ENCODE data around the gene AIF1.

The AIF1 gene

DNA sequence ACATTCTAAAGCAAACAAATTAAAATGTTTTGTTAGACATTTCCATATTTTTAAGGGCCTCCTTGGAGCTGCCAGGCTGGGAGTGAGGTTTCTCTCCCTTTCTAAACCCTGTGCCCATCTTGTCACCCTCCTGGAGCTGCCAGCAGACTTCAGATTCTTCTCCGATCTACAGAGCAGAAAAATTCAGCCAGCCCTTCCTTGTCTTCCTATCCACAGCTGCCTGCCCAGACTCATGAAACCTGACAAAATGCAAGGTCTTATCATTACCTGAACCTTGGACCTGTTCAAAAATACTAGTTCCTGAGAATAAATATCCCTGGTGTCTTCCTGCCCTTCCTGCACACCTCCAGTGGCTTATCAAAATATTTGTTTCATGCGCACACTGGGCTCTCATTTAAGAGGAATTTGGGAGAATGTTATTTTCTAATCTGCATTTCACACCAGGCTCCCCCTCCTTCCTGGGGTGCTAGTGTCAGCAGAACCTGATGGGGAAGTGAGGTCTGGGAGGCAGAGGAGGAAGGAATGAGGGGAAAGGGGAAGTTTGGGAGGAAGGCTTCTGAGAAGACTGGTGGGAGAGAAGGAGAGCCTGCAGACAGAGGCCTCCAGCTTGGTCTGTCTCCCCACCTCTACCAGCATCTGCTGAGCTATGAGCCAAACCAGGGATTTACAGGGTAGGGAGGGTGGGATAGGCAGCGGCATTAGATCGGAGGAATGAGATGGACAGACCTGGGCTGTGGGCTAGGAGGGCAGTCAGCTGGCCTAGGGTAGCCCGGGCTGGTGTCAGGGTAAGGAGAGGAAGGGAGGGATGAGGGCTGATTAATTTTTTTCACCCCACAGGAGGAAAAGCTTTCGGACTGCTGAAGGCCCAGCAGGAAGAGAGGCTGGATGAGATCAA is at the start of gene AIF1:
Gene AIF1, plus strand, starts transcription at position 551 of the 895 bp plus-strand sequence. Its CDS starts 96 bp downstream, at position 647.
- DNase-seq, result no peak

DNA sequence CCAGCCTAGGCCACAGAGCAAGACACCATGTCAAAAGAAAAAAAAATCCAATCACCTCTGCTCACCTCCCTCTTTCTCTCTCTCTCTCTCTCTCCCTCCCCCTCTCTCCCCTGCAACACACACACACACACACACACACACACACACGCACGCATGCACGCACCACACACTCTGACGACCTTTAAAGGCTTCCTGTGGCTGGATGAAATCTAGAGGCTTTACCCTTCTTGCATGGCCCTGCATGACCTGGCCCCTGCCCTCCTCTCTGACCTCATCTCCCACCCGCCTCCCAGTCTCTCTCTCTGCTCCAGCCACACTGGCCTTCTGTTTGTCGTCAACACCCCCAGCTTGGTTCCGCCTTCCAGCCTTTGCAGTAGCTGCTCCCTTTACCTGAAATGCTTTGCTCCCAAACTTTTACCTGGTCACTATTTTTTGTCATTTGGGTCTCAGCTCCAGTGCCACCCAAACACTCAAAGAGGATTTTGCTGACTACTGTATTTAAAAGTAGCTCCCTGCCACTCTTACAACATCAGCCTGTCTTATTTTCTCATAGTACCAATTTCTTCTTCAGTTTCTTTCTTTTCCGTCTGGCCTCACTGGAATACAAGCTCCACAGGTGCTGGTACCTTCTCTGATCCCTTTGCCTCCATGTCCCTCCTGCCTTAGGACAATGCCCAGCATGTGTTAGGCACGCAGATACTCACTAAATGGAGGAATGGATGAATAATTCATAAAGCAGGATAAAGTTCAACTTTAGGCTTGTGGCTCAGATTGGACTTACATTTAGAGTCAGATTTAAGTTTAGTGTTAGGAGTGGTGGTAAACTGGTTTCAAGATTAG is 47.3 kb upstream of the AIF1 start:
- DNase-seq, result peak; percentile 55

DNA sequence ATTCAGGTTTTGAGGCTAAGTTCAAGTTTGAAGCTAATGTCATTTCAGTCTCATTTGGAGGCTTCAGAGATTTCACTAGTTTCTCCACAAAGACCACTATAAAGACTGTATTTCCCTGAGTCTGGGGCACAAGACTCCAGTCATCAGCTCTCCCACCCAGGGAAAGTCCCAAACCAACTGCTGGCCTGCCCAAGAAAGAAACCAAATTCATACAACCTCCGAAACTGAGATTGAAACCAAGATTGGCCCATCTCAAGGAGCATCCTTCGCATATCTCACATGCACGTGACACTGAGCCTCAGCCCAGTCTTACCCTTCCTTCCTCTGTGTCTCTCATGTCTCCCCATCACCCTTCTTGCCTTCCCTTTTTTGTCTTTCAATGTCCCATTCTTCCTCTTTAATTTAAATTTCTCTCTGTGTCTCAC is 46.5 kb upstream of the AIF1 start:
- peak; percentile 89 for DNase-seq

DNA sequence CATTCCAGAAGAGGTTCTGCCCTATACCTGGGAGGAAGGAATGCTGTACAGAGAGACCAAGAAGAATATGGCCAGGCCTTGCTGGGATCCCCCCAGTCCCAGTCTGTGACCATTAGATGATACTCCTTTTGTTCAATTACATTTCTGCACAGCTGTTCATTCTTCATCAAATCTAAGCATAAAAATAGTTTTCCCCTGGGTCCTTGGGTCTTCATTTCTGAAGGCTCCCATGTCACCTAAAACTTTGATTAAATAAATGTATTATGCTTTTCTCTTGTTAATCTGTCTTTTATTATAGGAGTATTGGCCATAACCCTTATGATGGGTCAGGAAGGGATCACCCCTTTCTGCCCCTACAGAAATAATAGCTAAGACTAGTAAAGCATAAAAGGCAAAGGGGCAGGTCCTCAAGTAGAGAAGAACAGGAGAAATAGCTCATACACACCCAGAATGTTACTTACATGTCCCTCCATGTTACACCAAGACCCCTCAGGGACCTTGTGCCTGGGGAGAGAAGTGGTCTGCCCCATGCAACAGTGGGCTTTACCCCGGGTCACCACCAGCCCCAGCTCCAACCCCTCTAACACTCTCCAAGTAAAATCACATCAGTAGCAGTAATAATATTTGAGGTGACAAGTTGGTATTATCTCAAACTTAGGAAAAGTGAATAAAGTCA is 45.0 kb upstream of the AIF1 start:
- DNase-seq, result no peak

DNA sequence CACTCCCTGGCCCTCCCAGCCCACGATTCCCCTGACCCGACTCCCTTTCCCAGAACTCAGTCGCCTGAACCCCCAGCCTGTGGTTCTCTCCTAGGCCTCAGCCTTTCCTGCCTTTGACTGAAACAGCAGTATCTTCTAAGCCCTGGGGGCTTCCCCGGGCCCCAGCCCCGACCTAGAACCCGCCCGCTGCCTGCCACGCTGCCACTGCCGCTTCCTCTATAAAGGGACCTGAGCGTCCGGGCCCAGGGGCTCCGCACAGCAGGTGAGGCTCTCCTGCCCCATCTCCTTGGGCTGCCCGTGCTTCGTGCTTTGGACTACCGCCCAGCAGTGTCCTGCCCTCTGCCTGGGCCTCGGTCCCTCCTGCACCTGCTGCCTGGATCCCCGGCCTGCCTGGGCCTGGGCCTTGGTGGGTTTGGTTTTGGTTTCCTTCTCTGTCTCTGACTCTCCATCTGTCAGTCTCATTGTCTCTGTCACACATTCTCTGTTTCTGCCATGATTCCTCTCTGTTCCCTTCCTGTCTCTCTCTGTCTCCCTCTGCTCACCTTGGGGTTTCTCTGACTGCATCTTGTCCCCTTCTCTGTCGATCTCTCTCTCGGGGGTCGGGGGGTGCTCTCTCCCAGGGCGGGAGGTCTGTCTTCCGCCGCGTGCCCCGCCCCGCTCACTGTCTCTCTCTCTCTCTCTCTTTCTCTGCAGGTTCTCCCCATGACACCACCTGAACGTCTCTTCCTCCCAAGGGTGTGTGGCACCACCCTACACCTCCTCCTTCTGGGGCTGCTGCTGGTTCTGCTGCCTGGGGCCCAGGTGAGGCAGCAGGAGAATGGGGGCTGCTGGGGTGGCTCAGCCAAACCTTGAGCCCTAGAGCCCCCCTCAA is 42.8 kb upstream of the AIF1 start, which contains the start of gene LTA:
Gene LTA, plus strand, starts transcription at position 249 of the 871 bp plus-strand sequence. Its CDS starts 454 bp downstream, at position 703.
- DNase-seq, result peak; percentile 83

DNA sequence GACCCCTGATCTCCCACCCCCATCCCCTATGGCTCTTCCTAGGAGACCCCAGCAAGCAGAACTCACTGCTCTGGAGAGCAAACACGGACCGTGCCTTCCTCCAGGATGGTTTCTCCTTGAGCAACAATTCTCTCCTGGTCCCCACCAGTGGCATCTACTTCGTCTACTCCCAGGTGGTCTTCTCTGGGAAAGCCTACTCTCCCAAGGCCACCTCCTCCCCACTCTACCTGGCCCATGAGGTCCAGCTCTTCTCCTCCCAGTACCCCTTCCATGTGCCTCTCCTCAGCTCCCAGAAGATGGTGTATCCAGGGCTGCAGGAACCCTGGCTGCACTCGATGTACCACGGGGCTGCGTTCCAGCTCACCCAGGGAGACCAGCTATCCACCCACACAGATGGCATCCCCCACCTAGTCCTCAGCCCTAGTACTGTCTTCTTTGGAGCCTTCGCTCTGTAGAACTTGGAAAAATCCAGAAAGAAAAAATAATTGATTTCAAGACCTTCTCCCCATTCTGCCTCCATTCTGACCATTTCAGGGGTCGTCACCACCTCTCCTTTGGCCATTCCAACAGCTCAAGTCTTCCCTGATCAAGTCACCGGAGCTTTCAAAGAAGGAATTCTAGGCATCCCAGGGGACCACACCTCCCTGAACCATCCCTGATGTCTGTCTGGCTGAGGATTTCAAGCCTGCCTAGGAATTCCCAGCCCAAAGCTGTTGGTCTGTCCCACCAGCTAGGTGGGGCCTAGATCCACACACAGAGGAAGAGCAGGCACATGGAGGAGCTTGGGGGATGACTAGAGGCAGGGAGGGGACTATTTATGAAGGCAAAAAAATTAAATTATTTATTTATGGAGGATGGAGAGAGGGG is 41.6 kb upstream of the AIF1 start:
- no peak for DNase-seq

DNA sequence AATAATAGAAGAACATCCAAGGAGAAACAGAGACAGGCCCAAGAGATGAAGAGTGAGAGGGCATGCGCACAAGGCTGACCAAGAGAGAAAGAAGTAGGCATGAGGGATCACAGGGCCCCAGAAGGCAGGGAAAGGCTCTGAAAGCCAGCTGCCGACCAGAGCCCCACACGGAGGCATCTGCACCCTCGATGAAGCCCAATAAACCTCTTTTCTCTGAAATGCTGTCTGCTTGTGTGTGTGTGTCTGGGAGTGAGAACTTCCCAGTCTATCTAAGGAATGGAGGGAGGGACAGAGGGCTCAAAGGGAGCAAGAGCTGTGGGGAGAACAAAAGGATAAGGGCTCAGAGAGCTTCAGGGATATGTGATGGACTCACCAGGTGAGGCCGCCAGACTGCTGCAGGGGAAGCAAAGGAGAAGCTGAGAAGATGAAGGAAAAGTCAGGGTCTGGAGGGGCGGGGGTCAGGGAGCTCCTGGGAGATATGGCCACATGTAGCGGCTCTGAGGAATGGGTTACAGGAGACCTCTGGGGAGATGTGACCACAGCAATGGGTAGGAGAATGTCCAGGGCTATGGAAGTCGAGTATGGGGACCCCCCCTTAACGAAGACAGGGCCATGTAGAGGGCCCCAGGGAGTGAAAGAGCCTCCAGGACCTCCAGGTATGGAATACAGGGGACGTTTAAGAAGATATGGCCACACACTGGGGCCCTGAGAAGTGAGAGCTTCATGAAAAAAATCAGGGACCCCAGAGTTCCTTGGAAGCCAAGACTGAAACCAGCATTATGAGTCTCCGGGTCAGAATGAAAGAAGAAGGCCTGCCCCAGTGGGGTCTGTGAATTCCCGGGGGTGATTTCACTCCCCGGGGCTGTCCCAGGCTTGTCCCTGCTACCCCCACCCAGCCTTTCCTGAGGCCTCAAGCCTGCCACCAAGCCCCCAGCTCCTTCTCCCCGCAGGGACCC is 40.6 kb upstream of the AIF1 start:
- DNase-seq, result no peak

DNA sequence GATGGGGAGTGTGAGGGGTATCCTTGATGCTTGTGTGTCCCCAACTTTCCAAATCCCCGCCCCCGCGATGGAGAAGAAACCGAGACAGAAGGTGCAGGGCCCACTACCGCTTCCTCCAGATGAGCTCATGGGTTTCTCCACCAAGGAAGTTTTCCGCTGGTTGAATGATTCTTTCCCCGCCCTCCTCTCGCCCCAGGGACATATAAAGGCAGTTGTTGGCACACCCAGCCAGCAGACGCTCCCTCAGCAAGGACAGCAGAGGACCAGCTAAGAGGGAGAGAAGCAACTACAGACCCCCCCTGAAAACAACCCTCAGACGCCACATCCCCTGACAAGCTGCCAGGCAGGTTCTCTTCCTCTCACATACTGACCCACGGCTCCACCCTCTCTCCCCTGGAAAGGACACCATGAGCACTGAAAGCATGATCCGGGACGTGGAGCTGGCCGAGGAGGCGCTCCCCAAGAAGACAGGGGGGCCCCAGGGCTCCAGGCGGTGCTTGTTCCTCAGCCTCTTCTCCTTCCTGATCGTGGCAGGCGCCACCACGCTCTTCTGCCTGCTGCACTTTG is 39.6 kb upstream of the AIF1 start, which contains the start of gene TNF:
Gene TNF, plus strand, starts transcription at position 231 of the 567 bp plus-strand sequence. Its CDS starts 177 bp downstream, at position 408.
- DNase-seq, result peak; percentile 94

DNA sequence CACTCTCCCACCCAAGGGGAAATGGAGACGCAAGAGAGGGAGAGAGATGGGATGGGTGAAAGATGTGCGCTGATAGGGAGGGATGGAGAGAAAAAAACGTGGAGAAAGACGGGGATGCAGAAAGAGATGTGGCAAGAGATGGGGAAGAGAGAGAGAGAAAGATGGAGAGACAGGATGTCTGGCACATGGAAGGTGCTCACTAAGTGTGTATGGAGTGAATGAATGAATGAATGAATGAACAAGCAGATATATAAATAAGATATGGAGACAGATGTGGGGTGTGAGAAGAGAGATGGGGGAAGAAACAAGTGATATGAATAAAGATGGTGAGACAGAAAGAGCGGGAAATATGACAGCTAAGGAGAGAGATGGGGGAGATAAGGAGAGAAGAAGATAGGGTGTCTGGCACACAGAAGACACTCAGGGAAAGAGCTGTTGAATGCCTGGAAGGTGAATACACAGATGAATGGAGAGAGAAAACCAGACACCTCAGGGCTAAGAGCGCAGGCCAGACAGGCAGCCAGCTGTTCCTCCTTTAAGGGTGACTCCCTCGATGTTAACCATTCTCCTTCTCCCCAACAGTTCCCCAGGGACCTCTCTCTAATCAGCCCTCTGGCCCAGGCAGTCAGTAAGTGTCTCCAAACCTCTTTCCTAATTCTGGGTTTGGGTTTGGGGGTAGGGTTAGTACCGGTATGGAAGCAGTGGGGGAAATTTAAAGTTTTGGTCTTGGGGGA is 38.9 kb upstream of the AIF1 start:
- peak; percentile 36 for DNase-seq

DNA sequence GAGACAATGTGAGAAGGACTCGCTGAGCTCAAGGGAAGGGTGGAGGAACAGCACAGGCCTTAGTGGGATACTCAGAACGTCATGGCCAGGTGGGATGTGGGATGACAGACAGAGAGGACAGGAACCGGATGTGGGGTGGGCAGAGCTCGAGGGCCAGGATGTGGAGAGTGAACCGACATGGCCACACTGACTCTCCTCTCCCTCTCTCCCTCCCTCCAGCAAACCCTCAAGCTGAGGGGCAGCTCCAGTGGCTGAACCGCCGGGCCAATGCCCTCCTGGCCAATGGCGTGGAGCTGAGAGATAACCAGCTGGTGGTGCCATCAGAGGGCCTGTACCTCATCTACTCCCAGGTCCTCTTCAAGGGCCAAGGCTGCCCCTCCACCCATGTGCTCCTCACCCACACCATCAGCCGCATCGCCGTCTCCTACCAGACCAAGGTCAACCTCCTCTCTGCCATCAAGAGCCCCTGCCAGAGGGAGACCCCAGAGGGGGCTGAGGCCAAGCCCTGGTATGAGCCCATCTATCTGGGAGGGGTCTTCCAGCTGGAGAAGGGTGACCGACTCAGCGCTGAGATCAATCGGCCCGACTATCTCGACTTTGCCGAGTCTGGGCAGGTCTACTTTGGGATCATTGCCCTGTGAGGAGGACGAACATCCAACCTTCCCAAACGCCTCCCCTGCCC is 38.0 kb upstream of the AIF1 start:
- peak; percentile 71 for DNase-seq

DNA sequence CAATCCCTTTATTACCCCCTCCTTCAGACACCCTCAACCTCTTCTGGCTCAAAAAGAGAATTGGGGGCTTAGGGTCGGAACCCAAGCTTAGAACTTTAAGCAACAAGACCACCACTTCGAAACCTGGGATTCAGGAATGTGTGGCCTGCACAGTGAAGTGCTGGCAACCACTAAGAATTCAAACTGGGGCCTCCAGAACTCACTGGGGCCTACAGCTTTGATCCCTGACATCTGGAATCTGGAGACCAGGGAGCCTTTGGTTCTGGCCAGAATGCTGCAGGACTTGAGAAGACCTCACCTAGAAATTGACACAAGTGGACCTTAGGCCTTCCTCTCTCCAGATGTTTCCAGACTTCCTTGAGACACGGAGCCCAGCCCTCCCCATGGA is 37.5 kb upstream of the AIF1 start:
- peak; percentile 18 for DNase-seq

DNA sequence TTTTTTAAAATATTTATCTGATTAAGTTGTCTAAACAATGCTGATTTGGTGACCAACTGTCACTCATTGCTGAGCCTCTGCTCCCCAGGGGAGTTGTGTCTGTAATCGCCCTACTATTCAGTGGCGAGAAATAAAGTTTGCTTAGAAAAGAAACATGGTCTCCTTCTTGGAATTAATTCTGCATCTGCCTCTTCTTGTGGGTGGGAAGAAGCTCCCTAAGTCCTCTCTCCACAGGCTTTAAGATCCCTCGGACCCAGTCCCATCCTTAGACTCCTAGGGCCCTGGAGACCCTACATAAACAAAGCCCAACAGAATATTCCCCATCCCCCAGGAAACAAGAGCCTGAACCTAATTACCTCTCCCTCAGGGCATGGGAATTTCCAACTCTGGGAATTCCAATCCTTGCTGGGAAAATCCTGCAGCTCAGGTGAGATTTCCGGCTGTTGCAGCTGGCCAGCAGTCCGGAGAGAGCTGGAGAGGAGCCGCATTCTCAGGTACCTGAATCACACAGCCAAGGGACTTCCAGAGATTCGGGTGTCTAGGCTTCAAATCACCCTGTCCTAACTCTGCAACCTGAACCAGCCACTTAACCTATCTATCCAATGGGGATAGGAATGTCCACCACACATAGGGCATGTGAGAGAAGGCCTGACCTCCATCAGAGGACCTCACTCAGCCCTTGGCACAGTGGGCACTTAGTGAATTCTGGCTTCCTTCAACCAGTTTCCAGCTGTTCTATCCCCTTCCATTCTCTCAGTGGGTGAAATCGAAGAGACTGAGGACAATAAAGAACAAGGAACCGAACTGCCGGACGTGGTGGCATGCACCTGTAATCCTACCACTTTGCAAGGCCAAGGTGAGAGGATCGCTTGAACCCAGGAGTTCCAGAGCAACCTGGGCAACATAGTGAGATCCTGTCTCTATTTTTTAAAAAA is 36.6 kb upstream of the AIF1 start:
- peak; percentile 34 for DNase-seq

DNA sequence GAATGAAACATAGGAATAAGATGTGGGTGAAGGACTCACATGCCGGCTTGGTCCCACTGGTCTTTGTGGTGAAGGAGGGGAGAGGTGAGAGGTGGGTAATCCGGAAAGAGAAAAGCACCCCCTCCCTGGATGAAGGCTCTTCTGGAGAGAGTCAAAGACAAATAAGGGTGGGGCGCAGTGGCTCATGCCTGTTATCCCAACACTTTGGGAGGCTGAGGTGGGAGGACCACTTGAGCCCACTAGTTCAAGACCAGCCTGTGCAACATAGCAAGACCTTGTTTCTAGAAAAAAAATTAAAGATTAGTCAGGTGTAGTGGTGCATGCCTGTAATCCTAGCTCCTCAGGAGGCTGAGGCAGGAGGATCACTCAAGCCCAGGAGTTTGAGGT is 35.9 kb upstream of the AIF1 start:
- peak; percentile 26 for DNase-seq

DNA sequence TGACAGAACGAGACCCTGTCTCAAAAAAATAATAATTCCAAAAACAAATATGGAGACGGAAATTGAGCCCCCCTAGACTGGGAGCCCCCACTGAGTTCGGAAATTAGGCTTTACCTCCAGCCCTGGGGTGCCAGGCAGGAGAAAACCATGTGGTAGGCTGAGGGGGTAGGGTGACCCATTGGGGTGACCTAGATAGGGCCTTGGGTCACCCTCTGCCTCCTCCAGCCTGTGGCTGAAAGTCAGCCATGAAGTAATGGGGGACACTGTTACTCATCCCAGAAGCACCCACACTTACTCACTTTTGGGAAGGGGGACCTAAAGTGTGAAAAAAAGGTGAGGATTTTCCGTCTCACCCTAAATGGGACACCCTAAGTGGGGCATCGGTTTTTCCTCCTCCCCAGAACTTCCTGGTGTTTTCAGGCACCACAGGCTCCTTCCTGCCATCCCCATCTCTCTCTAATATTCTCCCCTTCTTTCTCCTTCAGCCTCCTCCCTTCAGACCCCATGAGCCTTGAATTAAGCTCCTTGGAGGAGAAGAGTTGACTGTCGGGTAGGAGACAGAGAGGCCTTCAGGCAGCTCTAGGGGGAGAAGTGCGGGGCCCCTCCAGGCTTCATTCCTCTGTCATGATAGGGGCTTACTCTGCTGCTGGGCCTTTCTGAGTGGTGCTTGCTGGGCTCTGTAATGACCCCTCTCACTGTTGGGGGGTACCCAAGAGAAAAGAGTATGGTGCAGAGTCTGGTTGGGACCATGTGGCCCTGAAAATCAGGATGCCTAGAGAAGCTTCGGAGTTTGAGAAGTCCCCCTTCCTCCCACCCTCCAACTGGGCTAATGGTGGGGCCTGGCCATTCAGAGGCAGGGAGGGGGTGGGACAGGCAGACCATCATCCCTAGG is 35.2 kb upstream of the AIF1 start:
- DNase-seq, result peak; percentile 36

DNA sequence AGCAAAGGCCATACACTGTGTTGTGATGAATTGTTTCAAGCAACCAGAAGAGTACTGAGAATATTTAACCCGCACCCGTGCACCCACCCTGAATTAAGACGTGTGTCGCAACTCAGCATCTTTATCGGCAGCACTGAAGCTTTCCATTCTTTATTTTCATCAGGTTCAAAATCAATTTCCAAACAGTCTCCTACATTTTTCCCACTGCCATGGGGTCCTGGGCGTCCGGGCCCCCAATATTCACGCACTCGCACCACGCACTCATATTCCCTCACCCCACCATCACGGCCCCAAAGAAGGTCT is 34.6 kb upstream of the AIF1 start:
- DNase-seq, result no peak
